Heart left ventricle (tissue), 13 donors: ENCODE data around the gene SRXN1.

Experiments used
- CTCF ChIP-seq, 12 donors: fragments of 200-600 bp; sonication (generic) in 4 of 12; IDR thresholded peaks; one replicate each; pipeline versions ENCODE4 v1.5.0 to v1.8.0; 2018 to 2022; ENCODE audit warnings: antibody characterized with exemption in 12 of 12, mild to moderate bottlenecking in 5 of 12
- POLR2A ChIP-seq, 2 donors: fragments of 450-650 bp; IDR thresholded peaks; one replicate each; pipeline ENCODE4 v1.6.1; 2017; ENCODE audit warnings: antibody characterized with exemption in 2 of 2, mild to moderate bottlenecking in 2 of 2, moderate library complexity in 2 of 2
- donor health status: ischemic (EF 13 %, LVEDD 7.1; RV severe dilation, severe dysfunction).
- donor health status: DM: no; HTN: yes; CAD: no.
- donor health status: DM: no; HTN: no; CAD: no.
- donor health status: ischemic (EF 25% LVEDD 6.9; RV normal size, moderate dysfunction).
- donor health status: ischemic (EF 25% LVEDD 5.7; RV mildly dilated, moderate dysfunction).
- donor health status: ischemic (EF 35%, LVEDD 5.7; RV mildly dilated, moderate dysfunction).
- donor health status: nonischemic (EF 11% LVEDD 7.7; RV severe dilation, severe dysfunction).
- donor health status: DM: yes; HTN: yes; CAD: no.
- donor health status: PGD.
- donor health status: ischemic (EF 29% LVEDD 5.4; RV normal size, mild dysfunction).
- donor health status: nonischemic (EF 23%, LVEDD 6.1; RV moderate dilation, normal function).

GRCh38 chr20:646107-646867 is 6.7 kb downstream of the SRXN1 start:
- TF ChIP-seq CTCF (IDR thresholded peaks at IDR 0.05), result no peak
- TF ChIP-seq POLR2A (IDR thresholded peaks at IDR 0.05), result no peak
